Activated CD4-positive, alpha-beta T cell treated with anti-CD3 and anti-CD28 coated beads, Interleukin-2, Interleukin-4, amounts not matched to agents 100 ng/mL and 50 ng/mL, durations not matched to agents 16 hours and 8 hours (primary cell): ENCODE measurements around the gene ATP6V0A4.
A peak's percentile ranks its signal among the peaks of the same experiment; 100 is the strongest.
"Not testable (repeated sequence)": the region's sequence is repeated elsewhere in the genome, so short reads cannot be mapped to it uniquely, and the experiment has no call there.

Experiments used
- DNase-seq: peaks from one replicate; pipeline ENCODE4 v3.0.0-alpha.2; 2020; ENCODE audit warnings: low spot score

ATP6V0A4 gene

DNA sequence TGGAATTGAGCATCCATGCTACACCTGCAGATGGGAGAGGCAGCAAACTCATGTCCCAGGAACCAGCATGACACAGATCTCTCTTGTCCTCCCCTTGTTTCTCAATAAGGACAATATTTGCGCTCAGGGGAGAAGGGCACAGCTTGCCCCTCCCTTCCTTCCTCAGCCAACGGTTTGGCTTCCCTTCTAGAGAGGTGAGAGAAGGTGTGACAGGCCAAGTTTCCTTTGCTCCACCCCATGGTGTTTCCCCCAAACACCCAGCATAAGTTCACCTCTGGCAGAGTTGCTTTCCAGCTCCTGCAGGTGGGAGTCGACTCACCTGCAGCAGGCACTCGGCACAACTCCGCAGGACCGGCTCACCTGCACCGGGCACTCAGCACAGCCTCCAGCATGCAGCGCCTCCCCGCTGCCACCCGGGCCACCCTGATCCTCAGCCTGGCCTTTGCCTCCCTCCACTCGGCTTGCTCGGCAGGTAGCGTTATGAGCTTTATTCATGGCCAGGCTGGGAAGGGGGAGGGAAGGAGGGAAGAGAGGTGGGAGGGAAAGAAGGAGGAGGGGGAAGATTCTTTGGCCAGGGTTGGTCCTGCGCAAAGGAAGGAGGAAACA is at the start of gene ATP6V0A4, which contains the start of gene TMEM213:
ATP6V0A4 (minus strand) TSS at position 482 of the 606 bp plus-strand sequence. CDS start 26,949 bp downstream, outside the sequence.
TMEM213 (plus strand) TSS at position 280 of the 606 bp plus-strand sequence; CDS start at position 391, 111 bp downstream.
- no peak for DNase-seq

DNA sequence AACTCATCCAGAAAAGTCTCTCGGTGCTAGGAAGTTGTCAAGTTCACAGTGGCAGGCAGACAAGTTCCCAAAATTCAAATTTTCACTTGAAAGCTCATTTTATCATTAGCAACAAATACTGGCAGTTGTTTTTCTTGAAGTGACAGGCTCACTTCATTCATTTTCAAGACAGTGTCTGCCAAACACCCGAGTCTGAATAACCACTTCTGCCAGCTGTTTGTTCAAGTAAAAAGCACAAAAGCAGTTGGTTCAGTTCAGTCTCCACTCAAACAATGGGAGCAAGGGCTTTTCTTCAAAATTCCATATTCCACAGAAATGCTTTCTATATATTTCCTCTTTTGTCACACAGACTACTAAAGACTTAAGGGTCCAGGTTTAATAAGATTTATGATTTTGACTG is 47.7 kb upstream of the ATP6V0A4 start:
- no peak for DNase-seq

DNA sequence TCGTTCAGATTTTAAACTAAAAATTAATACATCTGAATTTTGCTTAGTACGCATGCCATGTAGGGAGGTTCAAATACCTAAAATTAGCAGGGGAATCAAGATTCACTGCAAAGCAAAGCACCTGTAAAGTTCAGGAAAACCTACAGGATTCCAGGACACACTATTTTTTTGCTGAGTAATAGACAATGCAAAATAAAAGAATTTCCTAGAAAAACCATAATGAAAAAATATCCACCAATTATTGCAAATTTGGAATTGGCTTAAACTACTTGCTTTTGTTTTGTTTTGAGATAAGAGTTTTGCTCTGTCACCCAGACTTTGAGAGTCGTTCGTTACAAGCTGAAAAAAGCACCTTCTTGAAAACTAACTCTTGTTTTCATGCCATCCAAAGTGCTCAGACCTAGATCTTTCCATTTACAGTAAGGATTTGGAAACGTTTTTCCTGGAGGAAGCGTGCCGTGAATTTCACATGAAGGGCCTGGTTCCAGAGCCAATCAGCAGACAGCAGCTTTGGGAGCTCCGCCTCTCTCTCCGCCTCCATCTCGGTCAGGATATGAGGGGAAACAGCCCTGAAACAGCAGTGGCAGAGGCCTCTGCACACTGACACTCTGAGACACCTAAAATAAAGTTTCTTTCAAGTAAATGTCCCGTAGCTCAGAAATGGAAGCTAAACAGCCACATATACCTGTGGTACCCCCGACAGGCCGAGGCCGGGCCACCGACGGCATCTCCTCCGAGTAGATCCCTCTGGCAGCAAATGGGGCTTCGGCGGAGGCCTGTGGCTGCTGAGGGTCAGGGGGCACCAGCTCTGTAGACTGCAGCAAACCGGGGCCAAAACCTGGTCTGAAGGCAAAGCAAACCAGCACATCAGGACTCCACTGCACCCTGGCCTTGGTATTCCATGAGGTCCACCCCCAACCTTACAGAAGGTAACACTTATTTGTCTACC is 45.9 kb upstream of the ATP6V0A4 start:
- DNase-seq = no peak

DNA sequence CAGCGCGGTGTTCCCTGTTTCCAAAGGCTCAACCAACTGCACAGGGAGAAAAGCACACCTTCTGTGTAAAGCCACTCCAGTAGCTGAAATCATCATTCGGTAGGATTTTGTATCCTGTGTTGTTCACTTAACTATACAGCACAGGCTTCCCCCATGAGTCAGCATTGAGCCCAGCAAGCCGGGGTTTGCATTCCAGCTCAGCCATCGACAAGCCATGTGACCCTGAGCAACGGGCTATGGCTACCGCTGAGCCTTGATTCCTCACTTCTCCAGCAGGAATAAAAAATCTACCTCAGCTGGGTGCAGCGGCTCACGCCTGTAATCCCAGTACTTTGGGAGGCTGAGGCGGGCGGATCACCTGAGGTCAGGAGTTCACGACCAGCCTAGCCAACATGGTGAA is 44.1 kb upstream of the ATP6V0A4 start:
- no peak for DNase-seq

DNA sequence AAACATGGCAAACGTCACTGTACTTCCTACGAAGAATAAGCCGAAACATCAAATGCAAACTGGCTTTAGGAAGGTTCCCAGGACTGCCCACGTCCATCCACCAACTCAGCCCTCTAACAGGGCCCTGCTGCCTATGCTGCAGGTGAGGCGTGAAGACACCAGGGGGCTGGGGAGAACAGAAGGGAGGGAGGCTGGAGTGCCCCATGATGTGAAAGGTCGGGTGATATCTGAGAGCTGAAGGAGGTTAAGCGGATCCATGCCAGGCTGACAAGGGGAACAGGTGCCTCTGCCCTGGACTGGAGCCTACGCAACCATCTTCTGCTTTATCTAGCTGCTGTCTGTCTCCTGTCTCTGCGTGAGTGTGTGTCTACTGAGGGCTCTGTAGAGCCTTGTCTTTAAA is 40.2 kb upstream of the ATP6V0A4 start:
- DNase-seq = no peak

DNA sequence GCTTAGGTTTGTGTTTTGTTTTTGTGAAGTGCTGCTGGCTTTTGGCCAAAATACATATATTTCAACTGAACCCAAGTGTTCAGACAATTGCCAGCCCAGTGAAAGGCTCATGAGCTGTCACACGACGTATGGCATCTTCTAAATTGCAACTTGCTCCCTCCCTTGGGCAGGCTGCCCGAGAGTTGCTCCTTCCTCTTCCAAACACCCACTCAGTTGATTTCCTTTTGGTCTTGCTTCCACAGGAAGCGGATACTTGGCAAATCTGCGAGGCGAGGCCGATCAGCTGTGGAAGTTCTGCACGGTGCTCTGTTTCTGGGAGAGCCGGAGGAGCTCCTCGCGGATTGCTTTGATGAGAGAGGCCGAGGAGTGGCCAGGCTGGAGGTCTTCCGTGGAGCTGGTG is 39.6 kb upstream of the ATP6V0A4 start:
- no peak for DNase-seq

DNA sequence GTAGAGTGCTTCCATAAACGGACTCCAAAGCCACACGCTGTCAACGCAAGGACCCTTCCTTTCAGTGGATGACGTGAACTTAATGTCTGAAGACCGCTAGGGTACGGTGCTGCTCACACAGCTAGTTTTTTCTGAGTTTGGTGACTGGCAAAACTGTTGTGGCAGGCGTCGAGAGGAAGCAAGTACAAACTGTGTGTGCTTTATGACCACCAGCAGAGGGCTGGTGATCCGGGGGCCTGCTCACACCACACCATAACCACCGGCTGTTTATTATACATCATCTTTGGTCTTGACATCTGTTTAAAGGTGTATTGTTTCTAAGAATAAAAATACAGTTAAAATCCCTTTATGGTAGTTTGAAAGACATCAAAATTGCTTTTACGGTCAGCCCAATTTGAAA is 37.1 kb upstream of the ATP6V0A4 start:
- no peak for DNase-seq

DNA sequence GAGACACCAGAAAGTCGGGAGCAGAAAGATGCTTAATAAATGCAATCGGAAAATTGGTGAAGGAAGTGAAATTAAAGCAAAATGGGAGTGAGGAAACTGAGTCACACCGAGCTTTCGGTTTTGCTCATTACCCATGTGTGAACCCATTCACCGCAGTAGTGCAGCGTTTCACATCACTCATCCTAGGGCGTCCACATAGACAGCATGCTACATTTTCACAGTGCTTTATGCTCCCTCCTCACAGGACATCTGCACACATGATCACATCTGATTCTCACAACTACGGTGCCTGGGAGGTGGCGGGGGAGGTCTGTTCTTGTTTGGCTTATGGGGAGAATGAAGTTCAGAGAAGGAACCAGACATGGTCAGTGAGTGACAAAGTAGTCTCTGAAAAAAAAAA is 36.6 kb upstream of the ATP6V0A4 start:
- DNase-seq = peak; percentile 83

DNA sequence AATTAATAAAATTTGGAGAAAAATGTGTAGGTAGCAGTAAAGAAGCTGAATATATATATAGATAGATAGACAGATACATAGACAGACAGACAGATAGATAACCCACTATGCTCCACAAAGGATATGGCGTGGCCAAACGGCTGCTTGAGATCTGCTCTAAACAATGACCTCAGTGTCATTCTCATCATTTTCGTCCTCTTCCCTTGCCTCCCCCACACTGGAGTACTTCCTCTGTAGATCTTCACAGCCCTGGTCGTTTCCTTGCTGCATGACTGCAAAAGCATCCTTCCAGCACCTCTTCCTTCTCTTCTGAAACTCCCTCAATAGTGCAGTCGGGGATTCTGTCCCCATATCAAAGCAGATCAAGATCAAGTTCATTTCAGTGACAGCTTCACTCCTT is 35.6 kb upstream of the ATP6V0A4 start:
- DNase-seq = peak; percentile 13

DNA sequence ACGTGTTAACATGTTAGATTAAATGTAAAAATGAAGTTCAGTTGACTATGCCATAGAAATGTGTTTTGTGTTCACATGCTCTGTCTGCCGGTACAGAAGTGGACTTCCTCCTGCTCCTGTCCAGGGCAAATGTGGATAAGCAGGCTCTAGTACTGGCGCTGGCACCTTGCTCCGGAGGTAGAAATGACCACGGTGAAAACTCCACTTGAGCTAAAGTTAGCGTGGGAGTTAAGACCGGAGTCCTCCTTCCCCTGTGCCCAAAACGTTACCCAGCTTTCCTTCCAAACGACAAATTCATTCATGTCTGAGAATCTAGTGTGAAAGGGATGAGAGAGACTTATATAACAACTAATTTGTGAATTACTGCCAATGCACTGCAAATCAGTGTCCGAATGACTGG is 35.0 kb upstream of the ATP6V0A4 start:
- no peak for DNase-seq

DNA sequence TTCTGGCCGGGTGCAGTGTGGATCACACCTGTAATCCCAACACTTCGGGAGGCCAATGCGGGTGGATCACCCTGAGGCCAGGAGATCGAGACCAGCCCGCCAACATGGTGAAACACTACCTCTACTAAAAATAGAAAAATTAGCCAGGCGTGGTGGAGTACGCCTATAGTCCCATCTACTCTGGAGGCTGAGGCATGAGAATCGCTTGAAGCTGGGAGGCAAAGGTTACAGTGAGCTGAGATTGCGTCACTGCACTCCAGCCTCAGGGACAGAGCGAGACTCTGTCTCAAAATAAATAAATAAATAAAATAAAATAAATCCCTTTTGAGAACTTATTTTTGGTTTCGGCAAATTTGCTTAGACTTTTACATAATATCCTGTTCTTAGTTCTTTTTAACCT is 31.3 kb upstream of the ATP6V0A4 start:
- DNase-seq = no peak

DNA sequence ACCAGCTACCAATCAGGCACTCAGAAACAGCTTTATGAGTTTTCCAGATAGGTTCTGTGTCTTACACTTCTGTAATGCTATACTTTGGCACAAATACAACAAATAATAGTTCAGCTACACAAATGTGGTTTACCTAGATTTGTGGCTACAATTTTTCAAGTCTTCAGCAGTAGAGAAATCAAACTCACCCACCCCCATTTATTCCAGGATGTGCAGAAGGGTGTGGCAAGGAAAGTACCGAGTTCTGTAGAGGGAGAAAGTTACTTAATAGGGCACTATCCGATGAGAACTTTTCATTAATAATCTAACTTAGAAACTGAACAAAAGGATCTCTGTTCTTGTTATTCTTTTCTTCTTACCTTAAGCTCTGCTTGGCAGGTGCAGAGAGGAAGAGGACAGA is 30.3 kb upstream of the ATP6V0A4 start:
- no peak for DNase-seq

DNA sequence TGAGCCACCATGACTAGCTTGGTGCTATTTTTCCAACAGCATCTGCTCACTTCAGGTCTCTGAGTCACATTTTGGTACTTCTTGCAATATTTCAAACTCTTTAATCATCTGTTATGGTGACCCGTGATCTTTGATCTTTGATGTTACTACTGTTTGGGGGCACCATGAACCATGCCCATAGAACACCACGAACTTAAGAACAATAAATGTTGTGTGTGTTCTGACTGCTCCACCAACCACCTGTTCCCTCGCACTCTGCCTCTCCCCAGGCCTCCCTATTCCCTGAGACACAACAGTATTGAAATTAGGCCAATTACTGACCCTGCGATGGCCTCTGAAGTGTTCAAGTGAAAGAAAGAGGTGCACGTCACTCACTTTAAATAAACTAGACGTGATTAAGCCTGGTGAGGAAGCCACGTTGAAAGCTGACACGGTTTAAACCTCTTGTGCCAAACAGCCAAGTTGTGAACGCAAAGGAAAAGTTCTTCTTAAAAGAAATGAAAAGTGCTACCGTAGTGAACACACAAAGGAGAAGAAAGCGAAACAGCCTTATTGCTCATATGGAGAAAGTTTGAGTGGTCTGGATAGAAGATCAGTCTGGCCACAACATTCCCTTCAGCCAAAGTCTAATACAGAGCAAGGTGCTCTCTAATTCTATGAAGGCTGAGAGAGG is 27.2 kb upstream of the ATP6V0A4 start:
- peak; percentile 40 for DNase-seq

DNA sequence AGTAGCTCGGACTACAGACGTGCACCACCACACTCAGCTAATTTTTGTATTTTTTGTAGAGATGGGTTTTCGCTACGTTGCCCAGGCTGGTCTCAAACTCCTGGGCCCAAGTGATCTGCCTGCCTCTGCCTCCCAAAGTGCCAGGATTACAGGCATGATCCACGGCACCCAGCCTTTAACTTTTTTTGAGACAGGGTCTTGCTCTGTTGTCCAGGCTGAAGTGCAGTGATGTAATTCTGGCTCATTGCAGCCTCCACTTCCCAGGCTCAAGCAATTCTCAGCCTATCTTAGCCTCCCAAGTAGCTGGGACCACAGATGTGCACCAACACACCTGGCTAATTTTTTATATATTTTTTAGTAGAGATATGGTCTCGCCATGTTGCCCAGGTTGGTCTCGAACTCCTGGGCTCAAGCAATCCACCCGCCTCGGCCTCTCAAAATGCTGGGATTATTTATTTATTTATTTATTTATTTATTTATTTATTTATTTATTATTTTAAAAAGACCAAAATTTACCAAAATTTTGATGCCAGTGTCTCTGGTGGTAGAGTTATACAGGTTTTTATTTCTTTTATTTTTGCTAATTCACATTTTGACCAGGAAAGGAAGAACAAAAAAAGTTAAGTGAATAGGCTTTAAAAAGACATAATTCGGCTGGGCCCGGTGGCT is 25.0 kb upstream of the ATP6V0A4 start:
- DNase-seq = no peak

DNA sequence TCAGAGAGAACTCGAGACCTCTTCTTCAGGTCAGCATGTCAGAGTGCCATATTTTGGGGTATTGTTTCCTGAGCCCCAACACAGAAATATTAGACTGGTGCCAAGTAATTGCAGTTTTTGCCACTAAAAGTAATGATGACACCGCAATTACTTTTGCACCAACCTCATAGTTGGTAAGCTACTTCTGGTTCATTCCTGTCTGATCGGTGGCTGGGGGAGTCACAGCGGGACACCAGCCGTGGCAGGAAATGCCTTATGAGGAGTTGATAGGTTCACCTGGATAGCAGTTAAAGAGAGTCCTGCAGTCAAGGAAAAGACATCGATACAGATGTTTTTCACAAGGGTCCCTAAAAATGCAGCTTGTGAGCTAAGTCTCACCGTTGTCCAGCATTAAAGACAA is 23.9 kb upstream of the ATP6V0A4 start:
- DNase-seq = no peak

DNA sequence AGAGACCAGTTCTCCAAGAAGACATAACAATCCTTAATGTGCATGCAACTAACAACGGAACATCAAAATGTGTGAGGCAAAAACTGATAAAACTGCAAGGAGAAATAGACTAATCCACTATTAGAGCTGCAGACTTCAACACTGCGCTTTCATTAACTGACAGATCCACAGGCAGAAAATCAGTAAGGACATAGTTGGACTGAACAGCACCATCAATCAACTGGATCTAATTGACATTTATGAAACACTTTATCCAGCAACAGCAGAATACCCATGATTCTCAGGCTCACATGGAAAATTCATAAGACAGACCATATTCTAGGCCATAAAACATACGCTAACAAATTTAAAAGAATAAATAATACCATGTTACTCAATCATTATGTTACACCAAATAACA is 21.6 kb upstream of the ATP6V0A4 start:
- DNase-seq = no peak

DNA sequence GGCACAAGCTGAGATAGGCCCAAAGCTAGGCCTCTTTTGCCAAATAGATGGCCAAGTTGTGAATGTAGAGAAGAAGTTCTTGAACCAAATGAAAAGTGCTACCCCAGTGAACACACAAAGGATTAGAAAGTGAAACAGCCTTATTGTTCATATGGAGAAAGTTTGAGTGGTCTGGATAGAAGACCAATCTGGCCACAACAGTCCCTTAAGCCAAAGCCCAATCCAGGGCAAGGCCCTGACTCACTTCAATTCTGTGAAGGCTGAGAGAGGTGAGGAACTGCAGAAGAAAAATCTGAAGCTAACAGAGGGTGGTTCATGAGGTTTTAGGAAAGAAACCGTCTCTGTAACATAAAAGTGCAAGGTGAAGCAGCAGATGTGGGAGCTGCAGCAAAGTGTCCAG is 18.7 kb upstream of the ATP6V0A4 start:
- DNase-seq = peak; percentile 24

DNA sequence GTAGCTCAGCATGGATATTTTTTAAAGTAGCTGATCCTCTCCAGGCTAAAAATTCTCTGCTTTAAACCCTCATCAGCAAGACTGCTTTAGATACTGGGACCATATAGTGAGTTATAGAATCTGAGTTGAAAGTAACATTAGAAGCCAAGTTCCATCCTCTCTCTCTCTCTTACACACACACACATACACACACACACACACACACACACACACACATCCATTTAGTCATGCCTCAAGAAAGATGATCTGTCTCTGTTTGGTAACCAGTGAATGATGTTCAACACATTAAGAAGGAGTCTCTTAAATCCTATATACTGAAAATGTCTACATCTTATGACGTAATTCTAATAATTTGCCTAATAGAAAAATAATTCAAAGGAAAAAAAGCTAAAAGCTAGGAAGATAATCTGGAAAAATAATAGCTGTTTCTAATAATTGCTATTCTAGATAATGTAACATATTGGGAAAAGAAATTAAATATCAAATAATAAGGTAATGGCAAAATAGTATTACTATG is 16.9 kb upstream of the ATP6V0A4 start:
- DNase-seq = no peak

DNA sequence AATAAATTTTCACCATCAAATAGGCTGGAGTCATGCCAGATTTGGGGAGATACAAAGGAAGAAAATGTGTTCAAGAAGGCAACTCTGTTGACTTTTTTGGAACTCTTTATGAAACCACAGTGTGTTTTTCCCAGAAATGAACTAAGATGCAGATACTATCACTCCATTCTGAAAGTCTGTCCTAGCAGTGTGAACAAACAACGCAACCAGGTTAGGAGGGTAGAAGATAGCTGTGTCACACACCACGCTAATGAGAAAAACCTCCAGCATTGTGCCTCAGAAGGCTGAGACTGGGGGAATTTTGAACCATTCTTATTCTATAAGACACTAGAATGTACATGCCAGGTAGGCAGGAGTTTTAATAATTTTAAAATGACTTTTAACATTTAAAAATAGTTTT is 15.9 kb upstream of the ATP6V0A4 start:
- DNase-seq = peak; percentile 46

DNA sequence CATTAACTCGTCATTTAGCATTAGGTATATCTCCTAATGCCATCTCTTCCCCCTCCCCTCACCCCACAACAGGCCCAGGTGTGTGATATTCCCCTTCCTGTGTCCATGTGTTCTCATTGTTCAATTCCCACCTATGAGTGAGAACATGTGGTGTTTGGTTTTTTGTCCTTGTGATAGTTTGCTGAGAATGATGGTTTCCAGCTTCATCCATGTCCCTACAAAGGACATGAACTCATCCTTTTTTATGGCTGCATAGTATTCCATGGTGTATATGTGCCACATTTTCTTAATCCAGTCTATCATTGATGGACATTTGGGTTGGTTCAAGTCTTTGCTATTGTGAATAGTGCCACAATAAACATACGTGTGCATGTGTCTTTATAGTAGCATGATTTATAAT is 13.3 kb upstream of the ATP6V0A4 start:
- not testable (repeated sequence) for DNase-seq

DNA sequence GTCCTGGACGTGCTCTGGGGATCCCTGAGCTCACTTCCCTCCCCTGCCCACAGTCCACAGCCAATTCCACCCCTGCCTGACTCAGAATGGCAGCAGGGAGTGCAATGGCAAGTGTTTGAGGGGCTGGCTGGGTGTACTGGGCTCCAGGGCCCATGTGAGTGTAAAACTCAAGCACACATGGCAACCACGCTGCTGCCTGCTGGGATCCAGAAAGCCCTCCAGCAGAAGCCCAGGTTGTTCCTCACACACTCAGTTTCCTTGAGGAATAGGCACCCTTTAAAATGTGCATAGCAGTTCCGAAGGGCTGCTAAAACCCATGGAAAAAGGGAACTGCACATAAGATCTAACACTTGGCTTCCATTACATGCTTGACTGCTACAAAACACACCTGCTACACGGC is 11.3 kb upstream of the ATP6V0A4 start:
- DNase-seq = no peak

DNA sequence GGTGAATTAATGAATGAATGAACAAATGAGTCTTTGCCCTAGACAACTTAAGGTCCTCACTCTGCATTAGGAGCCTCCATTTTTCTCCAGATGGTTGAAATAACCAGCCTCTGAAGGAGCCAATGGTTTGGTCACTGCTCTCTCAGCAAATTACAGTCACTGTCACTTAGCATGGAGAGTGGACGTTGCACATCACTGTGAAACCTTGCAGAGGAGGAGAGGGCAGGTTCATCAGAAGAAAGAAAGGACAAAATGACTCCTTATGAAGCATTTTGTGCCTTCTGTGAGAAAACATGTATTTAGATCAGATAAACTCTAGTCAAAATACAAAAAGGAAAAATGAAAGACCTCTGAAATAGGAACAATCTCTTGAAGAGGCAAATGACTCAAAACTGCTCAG is 6.6 kb upstream of the ATP6V0A4 start:
- DNase-seq = no peak
